Hindlimb muscle (tissue), 1 donor: ENCODE measurements around the gene CD83. TPM values are rescaled to one million over a fixed set of nuclear protein-coding genes. Genes with fewer than 3 reads are reported as not detected.
"Not testable (repeated sequence)": the region's sequence is repeated elsewhere in the genome, so short reads cannot be mapped to it uniquely, and the experiment has no call there.

ENCODE experiments used
- DNase-seq: peaks from one replicate; pipeline ENCODE4 v3.0.0-alpha.2; 2013
- polyA plus RNA-seq: library from polyadenylated mRNA; unstranded; fragments of 120-200 nt; gene quantifications from one replicate; pipeline ENCODE4 v1.2.1, GENCODE V29; 2013; ENCODE audit not compliant: insufficient read length

Gene CD83
- polyA plus RNA-seq, 1 donor, result 10.3 TPM

GRCh38 chr6:14149739-14150130 lies 32.2 kb downstream of the CD83 start:
- DNase-seq, result no peak

- DNase-seq, result not testable (repeated sequence)
Observed at GRCh38 chr6:14151300-14151699, 33.7 kb downstream of the CD83 start.

DNA sequence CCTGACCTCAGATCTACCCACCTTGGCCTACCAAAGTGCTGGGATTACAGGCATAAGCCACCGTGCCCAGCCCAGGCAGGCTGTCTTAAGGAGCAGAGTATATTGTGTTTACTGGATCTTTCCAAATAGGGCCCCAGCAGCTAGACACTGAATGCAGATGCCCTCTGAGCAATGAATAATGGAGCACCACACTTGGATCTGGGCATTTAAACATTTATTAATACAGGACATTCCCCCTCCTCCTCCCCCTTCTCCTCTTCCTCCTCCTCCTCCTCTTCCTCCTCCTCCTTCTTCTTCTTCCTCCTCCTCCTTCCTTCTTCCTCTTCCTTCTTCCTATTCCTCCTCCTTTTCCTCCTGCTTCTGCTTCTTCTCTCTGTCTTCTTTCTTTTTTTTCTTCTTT lies 34.2 kb downstream of the CD83 start:
- DNase-seq, result no peak

GRCh38 chr6:14153228-14153627 lies 35.7 kb downstream of the CD83 start:
- no peak for DNase-seq

GRCh38 chr6:14159090-14159489 lies 41.5 kb downstream of the CD83 start:
- no peak for DNase-seq

DNA sequence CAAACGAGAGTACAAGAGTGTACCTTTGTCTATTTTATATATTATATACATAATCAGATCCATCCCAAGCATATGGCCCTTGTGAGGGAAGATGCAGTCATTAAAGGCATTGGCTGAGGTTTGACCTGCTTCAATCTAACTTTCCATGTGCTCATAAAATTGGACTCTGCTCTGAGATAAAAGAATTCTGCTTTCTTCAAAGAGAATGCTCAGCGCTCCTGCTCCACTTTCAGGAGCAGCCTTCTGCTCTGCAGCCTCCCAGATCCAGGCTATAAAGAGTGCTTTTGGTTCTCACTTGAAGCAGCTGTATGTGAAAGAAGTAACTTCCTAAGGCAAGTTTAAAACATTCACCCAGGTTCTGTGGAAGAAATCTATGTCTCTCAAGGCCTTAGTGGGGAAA lies 45.3 kb downstream of the CD83 start:
- no peak for DNase-seq

GRCh38 chr6:14165091-14165490 lies 47.5 kb downstream of the CD83 start:
- no peak for DNase-seq

GRCh38 chr6:14166839-14167238 lies 49.3 kb downstream of the CD83 start:
- no peak for DNase-seq

DNA sequence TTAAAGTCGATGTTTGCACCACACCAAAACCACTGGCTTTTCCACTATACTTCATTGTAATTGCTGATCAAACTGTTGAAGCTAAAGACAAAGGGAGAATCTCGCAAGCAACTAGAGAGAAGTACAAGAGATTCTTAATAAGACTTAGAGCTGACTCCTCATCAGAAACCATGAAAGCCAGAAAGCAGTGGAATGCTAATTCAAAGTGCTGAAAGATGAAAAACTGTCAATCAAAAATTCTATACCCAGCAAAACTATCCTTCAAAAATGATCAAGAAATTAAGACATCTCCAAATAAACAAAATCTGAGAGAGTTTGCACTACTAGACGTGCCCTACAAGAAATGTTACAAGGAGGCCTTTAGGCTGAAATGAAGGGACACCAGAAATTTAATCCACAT lies 52.6 kb downstream of the CD83 start:
- no peak for DNase-seq

DNA sequence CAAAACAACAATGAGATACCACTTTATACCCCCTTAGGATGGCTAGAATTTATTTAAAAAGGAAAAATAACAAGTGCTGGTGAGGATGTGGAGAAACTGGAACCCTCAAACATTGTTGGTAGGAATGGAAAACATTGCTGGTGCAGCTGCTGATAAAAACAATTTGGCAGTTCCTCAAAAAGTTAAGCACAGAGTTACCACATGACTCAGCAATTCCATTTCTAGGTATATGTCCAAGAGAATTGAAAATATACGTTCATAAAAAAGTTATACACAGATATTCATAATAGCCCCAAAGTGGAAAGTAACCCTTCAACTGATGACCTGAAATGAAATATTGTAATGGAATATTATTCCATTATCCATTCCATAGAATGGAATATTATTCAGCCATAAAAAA lies 55.0 kb downstream of the CD83 start:
- DNase-seq, result no peak

- DNase-seq, result no peak
Observed at GRCh38 chr6:14174226-14174625, 56.7 kb downstream of the CD83 start.

GRCh38 chr6:14174996-14175395 lies 57.4 kb downstream of the CD83 start:
- DNase-seq, result no peak

DNA sequence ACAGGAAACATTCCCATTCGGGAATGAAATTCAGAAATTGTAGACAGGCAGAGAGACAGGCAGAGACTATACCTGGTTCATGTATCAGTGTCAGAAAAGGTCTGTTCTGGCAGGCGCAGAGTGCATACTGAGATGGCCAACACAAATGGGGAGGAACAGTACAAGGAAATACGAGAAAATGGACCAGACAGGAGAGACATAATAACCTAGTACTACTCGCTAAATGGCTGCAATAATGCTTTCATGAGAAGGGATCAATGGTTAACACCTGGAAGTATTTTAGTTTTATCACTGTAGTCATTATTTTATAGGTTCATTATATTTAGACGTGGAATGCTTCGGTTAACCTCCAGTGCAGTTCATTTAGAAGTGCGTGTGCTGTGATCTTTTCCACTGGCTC lies 58.9 kb downstream of the CD83 start:
- no peak for DNase-seq

- no peak for DNase-seq
Observed at GRCh38 chr6:14177413-14178082, 60.0 kb downstream of the CD83 start.

DNA sequence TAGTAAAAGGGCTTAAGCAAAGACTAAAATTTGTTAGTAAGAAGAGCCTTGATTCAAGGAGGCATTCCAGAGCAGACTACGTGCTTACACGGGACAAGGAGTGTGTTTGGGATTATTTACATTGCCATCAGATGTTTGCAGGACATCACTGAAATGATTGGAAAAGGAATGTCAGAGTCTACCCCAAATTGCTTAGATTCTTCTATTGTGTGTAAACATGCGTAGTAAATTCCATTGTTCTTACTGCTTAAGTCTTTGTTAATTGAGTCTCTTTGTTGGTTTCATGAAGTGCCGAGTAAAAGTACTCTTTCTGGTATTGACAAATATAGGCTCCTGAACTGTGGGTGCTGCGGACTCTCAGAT lies 60.5 kb downstream of the CD83 start:
- no peak for DNase-seq

DNA sequence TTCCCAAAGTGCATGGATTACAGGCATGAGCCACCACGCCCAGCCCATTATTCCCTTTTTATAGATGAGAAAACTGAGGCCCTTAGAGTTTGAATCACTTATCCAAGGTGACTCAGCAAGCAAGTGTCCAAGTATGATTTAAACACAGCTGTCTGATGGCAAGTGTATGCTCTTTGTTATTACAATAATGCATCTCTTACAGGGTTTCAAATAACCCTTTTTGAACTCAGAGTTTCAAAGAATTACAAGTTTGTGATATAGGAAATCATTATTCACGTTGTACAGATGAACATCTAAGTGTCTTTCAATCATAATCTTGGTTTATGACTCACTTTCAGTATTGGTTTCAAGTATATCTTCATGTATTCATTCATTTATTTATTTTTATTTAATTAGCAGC lies 63.0 kb downstream of the CD83 start:
- no peak for DNase-seq

GRCh38 chr6:14182916-14183315 lies 65.3 kb downstream of the CD83 start:
- no peak for DNase-seq

Other genes starting within 250 kb of the CD83 start
- gene RNF182, start 192.8 kb upstream of the CD83 start, polyA plus RNA-seq, result 0.66 TPM